Activated CD4-positive, alpha-beta memory T cell treated with anti-CD3 and anti-CD28 coated beads, Interleukin-2, amount 10 ng/mL, durations not matched to agents 7 days and 5 days (primary cell): ENCODE measurements around the gene CENPP. TPM values are rescaled to one million over a fixed set of nuclear protein-coding genes. Genes with fewer than 3 reads are reported as not detected.

Experiments used
- CTCF ChIA-PET: fragments of 350-600 bp; sonication (Branson Sonifier 250); formaldehyde crosslinking; loops from one replicate; lab custom pipeline; 2021; ENCODE audit warnings: antibody characterized with exemption, inconsistent platforms; lab: Charles Lee
- POLR2A ChIA-PET: fragments of 350-600 bp; sonication (Branson Sonifier 250); formaldehyde crosslinking; loops from one replicate; lab custom pipeline; 2021; ENCODE audit warnings: antibody characterized with exemption; lab: Charles Lee
- DNase-seq: peaks from one replicate; pipeline ENCODE4 v3.0.0-alpha.2; 2020
- H3K27ac Mint-ChIP-seq: one replicate; pipeline ENCODE4 v1.8.0; 2021; ENCODE audit warnings: mild to moderate bottlenecking, mixed read lengths
- H3K27me3 Mint-ChIP-seq: one replicate; pipeline ENCODE4 v1.8.0; 2021; ENCODE audit warnings: mixed read lengths
- H3K36me3 Mint-ChIP-seq: one replicate; pipeline ENCODE4 v1.8.0; 2021; ENCODE audit warnings: low read depth, mixed read lengths
- H3K4me1 Mint-ChIP-seq: one replicate; pipeline ENCODE4 v1.8.0; 2021; ENCODE audit warnings: mixed read lengths
- H3K4me3 Mint-ChIP-seq: one replicate; pipeline ENCODE4 v1.8.0; 2021; ENCODE audit warnings: mild to moderate bottlenecking, mixed read lengths
- H3K9me3 Mint-ChIP-seq: one replicate; pipeline ENCODE4 v1.8.0; 2021; ENCODE audit warnings: mixed read lengths
- total RNA-seq, 2 experiments: library from RNA; stranded (reverse); gene quantifications; one replicate each; pipeline ENCODE4 v1.2.3, GENCODE V29; 2021

Gene CENPP
- total RNA-seq: 10 to 100 TPM; 18.8 to 22.0 TPM

DNA sequence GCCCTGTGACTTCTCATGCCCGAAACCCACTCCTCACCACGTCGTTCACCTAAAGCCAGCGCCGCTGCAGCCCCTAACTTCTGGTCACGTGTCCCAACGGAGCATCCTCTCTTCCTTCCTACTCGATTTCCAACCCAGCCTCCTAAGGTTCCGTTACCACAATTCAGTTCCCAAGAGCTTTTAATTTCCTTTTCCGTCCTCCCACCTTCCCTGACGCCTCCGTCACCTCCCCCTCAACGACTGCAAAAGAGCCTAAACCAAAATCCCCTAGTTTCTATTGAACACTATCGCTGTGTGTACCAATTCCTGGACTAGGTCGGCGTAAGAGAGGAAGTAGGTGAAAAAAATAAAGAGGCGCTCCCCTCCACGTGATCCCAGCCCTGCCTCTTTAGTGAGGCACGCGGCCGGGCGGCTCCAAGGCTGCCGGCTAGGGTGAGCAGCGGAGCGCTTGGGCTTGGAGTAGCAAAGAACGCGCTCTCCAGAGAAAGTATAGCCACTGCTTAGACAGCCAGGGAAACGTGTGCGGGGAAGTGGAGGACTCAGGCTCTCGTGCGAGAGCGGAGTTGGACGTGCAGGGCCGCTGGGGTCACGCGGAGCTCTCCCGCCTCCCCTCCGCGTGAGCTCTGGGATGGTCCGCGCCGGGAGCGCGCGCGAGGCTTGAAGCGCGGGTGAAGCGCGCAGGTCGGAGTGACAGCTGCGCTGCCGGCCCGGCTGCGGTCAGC, at the start of gene CENPP, which contains the start of gene NOL8:
TSS of gene CENPP (plus strand) at position 685 of the 722 bp plus-strand sequence.
TSS of gene NOL8 (minus strand) at position 82 of the 722 bp plus-strand sequence. CDS start 1,189 bp downstream, outside the sequence.
- ChIA-PET POLR2A (interaction anchor here (0.6 to 3.2 kb wide), 32 partner anchors 9 to 1128 kb away, joined by 3 to 31 read pairs (median 4); partner anchors contain the start of genes FAM120AOS, IARS1, IPPK and NINJ1), CTCF (interaction anchor here (0.7 to 3.0 kb wide), 5 partner anchors 9 to 464 kb away, joined by 3 to 16 read pairs (median 4); partner anchors contain the start of gene IPPK)
- Mint-ChIP-seq H3K4me1 (peaks cover 39% of the 10 kb centered on the region), H3K36me3 (peaks cover 22% of the 10 kb centered on the region), H3K27me3 (no peaks in the 10 kb centered on the region), H3K9me3 (no peaks in the 10 kb centered on the region), H3K27ac (peak within 1 kb of the TSS; percentile 94), H3K4me3 (peak within 1 kb of the TSS; percentile 98)
- DNase-seq: peak; percentile 88

DNA sequence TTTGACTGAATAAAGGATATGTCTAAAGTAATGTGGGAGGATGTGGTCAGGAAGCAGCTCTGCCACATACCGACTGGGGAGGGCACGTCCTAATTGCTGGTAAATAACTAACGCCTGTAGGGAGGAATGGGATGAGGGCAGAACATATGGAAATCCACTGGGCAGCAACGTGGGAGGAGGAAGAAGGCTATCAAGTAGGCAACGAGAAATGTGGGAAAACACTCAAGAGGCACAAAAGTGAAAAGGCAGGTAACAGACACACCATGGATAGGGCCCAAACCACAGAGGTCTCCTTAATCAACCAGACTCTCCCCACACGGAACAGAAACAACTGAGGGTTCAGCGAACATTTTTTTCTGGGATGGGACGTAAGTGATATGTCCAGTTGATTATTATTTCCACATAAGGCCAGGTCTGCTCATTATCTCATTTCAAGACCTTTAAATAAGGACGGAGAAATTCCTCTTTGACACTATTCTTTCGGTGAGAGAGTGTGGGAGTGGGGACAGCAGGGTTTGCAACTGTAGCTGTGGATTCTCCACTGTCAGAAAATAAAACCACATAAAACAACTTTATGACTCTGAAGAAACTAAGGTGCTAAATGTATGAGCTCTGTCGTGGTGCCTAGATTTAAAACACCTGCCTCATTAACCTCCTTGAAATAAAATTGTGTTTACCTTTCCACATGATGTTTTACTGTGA, 49.3 kb upstream of the CENPP start:
- DNase-seq: peak; percentile 38
- H3K9me3 Mint-ChIP-seq: no peaks in the 10 kb centered on the region
- CTCF ChIA-PET: interaction anchor here (0.7 to 1.2 kb wide), 4 partner anchors 36 to 142 kb away, joined by 3 to 5 read pairs (median 3); no protein-coding TSS in a partner anchor
- peak overlapping the region; percentile 38 for H3K4me3 Mint-ChIP-seq
- H3K27ac Mint-ChIP-seq: peak overlapping the region; percentile 78
- H3K27me3 Mint-ChIP-seq: no peaks in the 10 kb centered on the region
- peaks cover 79% of the 10 kb centered on the region for H3K36me3 Mint-ChIP-seq
- H3K4me1 Mint-ChIP-seq: peaks cover 47% of the 10 kb centered on the region
- POLR2A ChIA-PET: interaction anchor here (0.9 to 3.1 kb wide), 7 partner anchors 12 to 136 kb away, joined by 3 to 11 read pairs (median 3); partner anchors contain the start of gene CENPP

DNA sequence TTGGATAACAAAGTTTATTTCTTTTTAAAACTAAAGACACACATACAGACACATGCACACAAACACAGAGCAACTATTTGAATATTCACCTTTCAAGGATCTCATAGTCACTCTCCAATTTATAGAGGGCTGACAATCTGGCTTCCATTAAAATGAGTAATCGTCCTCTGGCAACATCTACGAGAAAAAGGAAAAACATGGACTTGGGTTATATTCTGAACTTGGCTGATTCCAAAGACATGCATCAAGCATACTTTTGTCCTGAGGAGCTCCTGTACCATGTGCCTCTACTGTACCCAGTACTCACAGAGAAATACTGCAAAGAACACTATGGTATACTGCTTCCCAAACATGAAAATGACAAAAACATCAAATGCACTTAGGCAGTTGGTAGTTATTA, 47.6 kb upstream of the CENPP start:
- ChIA-PET POLR2A (interaction anchor here (2.1 kb wide), 2 partner anchors 14 to 47 kb away, joined by 5 to 10 read pairs; partner anchors contain the start of gene NOL8), CTCF (interaction anchor here (1.0 to 2.4 kb wide), 4 partner anchors 10 to 139 kb away, joined by 3 to 7 read pairs (median 4); no protein-coding TSS in a partner anchor)
- Mint-ChIP-seq H3K27ac (peak overlapping the region; percentile 66), H3K4me1 (peaks cover 53% of the 10 kb centered on the region), H3K9me3 (no peaks in the 10 kb centered on the region), H3K27me3 (no peaks in the 10 kb centered on the region), H3K4me3 (no peak overlapping the region), H3K36me3 (peaks cover 80% of the 10 kb centered on the region)
- no peak for DNase-seq

DNA sequence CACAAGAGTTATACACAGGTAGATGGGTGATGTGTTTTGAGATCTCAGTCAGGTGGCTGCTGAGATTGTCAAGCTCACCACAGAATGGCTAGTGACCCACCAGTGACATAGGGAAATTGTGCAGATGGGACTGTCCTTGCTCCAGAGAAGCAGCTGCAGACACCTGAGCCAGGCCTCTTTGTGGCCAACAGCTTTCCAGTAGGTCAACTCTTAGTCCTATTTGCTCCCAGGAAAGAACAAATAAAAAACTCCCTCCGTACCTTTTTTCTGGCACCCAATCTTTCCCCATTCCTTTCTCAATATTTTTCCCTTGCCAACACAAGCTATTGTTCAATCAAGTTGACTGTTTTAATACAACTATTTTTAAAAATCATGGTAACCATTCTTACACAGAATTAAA, 46.5 kb upstream of the CENPP start:
- Mint-ChIP-seq H3K27ac (peak overlapping the region; percentile 43), H3K27me3 (no peaks in the 10 kb centered on the region), H3K9me3 (no peaks in the 10 kb centered on the region), H3K4me3 (no peak overlapping the region), H3K4me1 (peaks cover 53% of the 10 kb centered on the region), H3K36me3 (peaks cover 75% of the 10 kb centered on the region)
- DNase-seq: no peak
- POLR2A ChIA-PET: interaction anchor here (1.2 to 2.1 kb wide), 5 partner anchors 10 to 45 kb away, joined by 3 to 10 read pairs (median 5); partner anchors contain the start of gene NOL8
- CTCF ChIA-PET: interaction anchor here (1.2 to 2.4 kb wide), 2 partner anchors 8 to 139 kb away, joined by 4 to 7 read pairs; no protein-coding TSS in a partner anchor

DNA sequence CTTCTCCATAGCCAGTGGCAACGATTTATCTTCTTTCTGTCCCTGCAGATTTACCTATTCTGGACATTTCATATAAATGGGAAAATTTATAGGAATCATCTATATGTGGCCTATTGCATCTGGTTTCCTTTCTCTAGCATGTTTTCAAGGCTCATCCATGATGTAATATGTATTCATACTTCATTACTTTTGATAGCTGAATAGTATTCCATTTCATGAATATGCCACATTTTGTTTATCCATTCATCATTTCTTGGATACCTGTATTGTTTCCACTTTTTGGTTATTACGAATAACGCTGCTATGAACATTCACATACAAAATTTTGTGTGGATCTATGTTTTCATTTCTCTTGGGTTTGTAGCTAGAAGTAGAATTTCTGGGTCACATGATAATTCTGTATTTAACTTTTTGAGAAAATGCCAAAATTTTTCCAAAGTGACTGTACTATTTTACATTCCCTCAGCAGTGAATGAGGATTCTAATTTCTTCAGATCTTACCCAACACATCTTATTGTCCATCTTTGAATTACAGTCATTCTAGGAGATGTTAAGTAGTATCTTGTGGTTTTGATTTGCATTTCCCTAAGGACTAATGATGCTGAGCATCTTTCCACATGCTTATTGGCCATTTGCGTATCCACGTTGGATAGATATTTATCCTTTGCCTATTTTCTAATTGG, 35.9 kb upstream of the CENPP start:
- Mint-ChIP-seq H3K36me3 (peaks cover 63% of the 10 kb centered on the region), H3K27ac (no peak overlapping the region), H3K27me3 (no peaks in the 10 kb centered on the region), H3K4me1 (peaks cover 55% of the 10 kb centered on the region), H3K4me3 (no peak overlapping the region), H3K9me3 (no peaks in the 10 kb centered on the region)
- ChIA-PET POLR2A (interaction anchor here (3.7 kb wide), 1 partner anchor 14 kb away, joined by 11 read pairs; no protein-coding TSS in a partner anchor), CTCF (interaction anchor here (1.7 kb wide), 1 partner anchor 150 kb away, joined by 5 read pairs; no protein-coding TSS in a partner anchor)
- no peak for DNase-seq

GRCh38 chr9:92290785-92291429, 34.8 kb upstream of the CENPP start:
- no peaks in the 10 kb centered on the region for H3K9me3 Mint-ChIP-seq
- peaks cover 57% of the 10 kb centered on the region for H3K4me1 Mint-ChIP-seq
- H3K4me3 Mint-ChIP-seq: peak overlapping the region; percentile 26
- ChIA-PET POLR2A (interaction anchor here (1.4 to 4.8 kb wide), 5 partner anchors 12 to 35 kb away, joined by 3 to 31 read pairs (median 5); partner anchors contain the start of genes CENPP and NOL8), CTCF (no interaction called here)
- no peaks in the 10 kb centered on the region for H3K27me3 Mint-ChIP-seq
- H3K36me3 Mint-ChIP-seq: peaks cover 53% of the 10 kb centered on the region
- DNase-seq: no peak
- H3K27ac Mint-ChIP-seq: peak overlapping the region; percentile 36

GRCh38 chr9:92291577-92291976, 34.2 kb upstream of the CENPP start:
- POLR2A ChIA-PET: interaction anchor here (0.7 to 4.8 kb wide), 8 partner anchors 12 to 379 kb away, joined by 3 to 31 read pairs (median 4); partner anchors contain the start of genes CENPP, IPPK and NOL8
- no peak overlapping the region for H3K27ac Mint-ChIP-seq

GRCh38 chr9:92292338-92293074, 33.2 kb upstream of the CENPP start:
- peak overlapping the region; percentile 99 for H3K27ac Mint-ChIP-seq
- H3K36me3 Mint-ChIP-seq: peaks cover 50% of the 10 kb centered on the region
- no peaks in the 10 kb centered on the region for H3K27me3 Mint-ChIP-seq
- H3K4me3 Mint-ChIP-seq: peak overlapping the region; percentile 94
- H3K9me3 Mint-ChIP-seq: no peaks in the 10 kb centered on the region
- peaks cover 65% of the 10 kb centered on the region for H3K4me1 Mint-ChIP-seq
- ChIA-PET CTCF (interaction anchor here (0.7 to 1.3 kb wide), 2 partner anchors 152 to 498 kb away, joined by 4 to 8 read pairs; no protein-coding TSS in a partner anchor), POLR2A (interaction anchor here (0.7 to 4.8 kb wide), 7 partner anchors 11 to 378 kb away, joined by 3 to 31 read pairs (median 5); partner anchors contain the start of genes CENPP, IPPK and NOL8)
- DNase-seq: no peak

More at GRCh38 chr9:92291577-92291976, 34.2 kb upstream of the CENPP start:
- Mint-ChIP-seq H3K36me3 (peaks cover 51% of the 10 kb centered on the region), H3K27me3 (no peaks in the 10 kb centered on the region), H3K4me3 (peak overlapping the region; percentile 94), H3K9me3 (no peaks in the 10 kb centered on the region), H3K4me1 (peaks cover 62% of the 10 kb centered on the region)
- no peak for DNase-seq
- CTCF ChIA-PET: interaction anchor here (0.7 to 1.3 kb wide), 2 partner anchors 151 to 499 kb away, joined by 4 to 8 read pairs; no protein-coding TSS in a partner anchor

GRCh38 chr9:92293075-92293354, 32.7 kb upstream of the CENPP start:
- POLR2A ChIA-PET: interaction anchor here (0.7 to 4.8 kb wide), 3 partner anchors 14 to 377 kb away, joined by 3 to 31 read pairs (median 4); partner anchors contain the start of genes CENPP, IPPK and NOL8
- Mint-ChIP-seq H3K27ac (peak overlapping the region; percentile 99), H3K27me3 (no peaks in the 10 kb centered on the region), H3K9me3 (no peaks in the 10 kb centered on the region), H3K4me1 (peaks cover 68% of the 10 kb centered on the region), H3K36me3 (peaks cover 51% of the 10 kb centered on the region), H3K4me3 (peak overlapping the region; percentile 94)
- DNase-seq: no peak
- CTCF ChIA-PET: no interaction called here

GRCh38 chr9:92293452-92294296, 32.1 kb upstream of the CENPP start, which contains the start of gene IARS1:
IARS1 (minus strand) TSS chr9:92293697; CDS start chr9:92289419, 4,278 bp downstream.
- H3K27me3 Mint-ChIP-seq: no peaks in the 10 kb centered on the region
- no peaks in the 10 kb centered on the region for H3K9me3 Mint-ChIP-seq
- peak within 1 kb of the TSS; percentile 99 for H3K27ac Mint-ChIP-seq
- H3K4me3 Mint-ChIP-seq: peak within 1 kb of the TSS; percentile 94
- CTCF ChIA-PET: no interaction called here
- peak; percentile 100 for DNase-seq
- POLR2A ChIA-PET: interaction anchor here (0.7 to 4.8 kb wide), 5 partner anchors 15 to 377 kb away, joined by 3 to 31 read pairs (median 4); partner anchors contain the start of genes CENPP, IPPK and NOL8
- H3K36me3 Mint-ChIP-seq: peaks cover 49% of the 10 kb centered on the region
- peaks cover 72% of the 10 kb centered on the region for H3K4me1 Mint-ChIP-seq
